A549 (cell line): ENCODE results near the gene HTR1E. TPM values are rescaled to one million over a fixed set of nuclear protein-coding genes. Genes with fewer than 3 reads are reported as not detected.
"Not testable (repeated sequence)": the region's sequence is repeated elsewhere in the genome, so short reads cannot be mapped to it uniquely, and the experiment has no call there.

Source experiments
- ATAC-seq, 2 experiments: fragments of 200-7000 bp in 1 of 2; fragments of >200 bp in 1 of 2; cut with Nextera tagmentation in 1 of 2; cut with Tn5 transposase in 1 of 2; 3 replicates each; pipeline versions ENCODE4 v1.8.0 to v1.9.1; 2018 to 2020; ENCODE audit warnings: mild to moderate bottlenecking in 1 of 2, moderate library complexity in 1 of 2
- CTCF ChIA-PET: fragments of 300-600 bp; sonication (Branson Sonifier 250); formaldehyde crosslinking; extraction: SDS; loops from one replicate; lab custom pipeline; 2021; ENCODE audit warnings: antibody characterized with exemption, inconsistent platforms; lab: Yijun Ruan, JAX
- POLR2A ChIA-PET: fragments of 350-600 bp; formaldehyde crosslinking; extraction: SDS; loops from one replicate; lab custom pipeline; 2021; ENCODE audit warnings: antibody characterized with exemption, inconsistent platforms; lab: Yijun Ruan, JAX
- DNase-seq, 2 experiments: peaks; one replicate each; pipeline versions ENCODE4 v3.0.0 to v3.0.0-alpha.2; 2011 to 2016; ENCODE audit warnings: low read depth in 1 of 2, low spot score in 1 of 2
- FAIRE-seq: peaks from 2 replicates; lab custom pipeline; 2011; peaks lifted over from hg19 to GRCh38; lab: Jason Lieb, UNC
- H3K27ac ChIP-seq, 2 experiments: fragments of >200 bp; sonication (Bioruptor Twin); formaldehyde crosslinking; 3 replicates each; pipeline ENCODE4 v1.5.1; 2016 to 2017
- H3K4me1 ChIP-seq: fragments of >200 bp; sonication (Bioruptor Twin); formaldehyde crosslinking; 3 replicates; pipeline ENCODE4 v1.6.1; 2016
- H3K4me2 ChIP-seq: fragments of >200 bp; sonication (Bioruptor Twin); formaldehyde crosslinking; 3 replicates; pipeline ENCODE4 v1.6.1; 2016
- H3K4me3 ChIP-seq: fragments of >200 bp; sonication (Bioruptor Twin); formaldehyde crosslinking; 3 replicates; pipeline ENCODE4 v1.5.1; 2016
- H3K9me3 ChIP-seq: fragments of >200 bp; sonication (Bioruptor Twin); formaldehyde crosslinking; 3 replicates; pipeline ENCODE4 v1.6.1; 2016
- ATOH8 ChIP-seq: fragments of 250-450 bp; sonication (Bioruptor Pico); IDR thresholded peaks from 2 replicates; pipeline ENCODE4 v1.5.0; 2020; ENCODE audit warnings: low read depth, mild to moderate bottlenecking, moderate library complexity
- CBX8 ChIP-seq: fragments of 200-600 bp; sonication (generic); IDR thresholded peaks from 2 replicates; pipeline ENCODE4 v1.6.1; 2016
- EHMT2 ChIP-seq: fragments of 200-600 bp; sonication (generic); IDR thresholded peaks from 2 replicates; pipeline ENCODE4 v1.6.1; 2016; ENCODE audit warnings: antibody characterized with exemption, low read depth, mild to moderate bottlenecking, moderate library complexity
- EP300 ChIP-seq, 2 experiments: fragments of >200 bp; sonication (Bioruptor Twin); formaldehyde crosslinking; IDR thresholded peaks; 2 replicates in 1 of 2; 3 replicates in 1 of 2; pipeline ENCODE4 v1.6.1; 2016 to 2017
- GATA3 ChIP-seq: IDR thresholded peaks from 2 replicates; pipeline ENCODE4 v1.6.1; 2012; ENCODE audit warnings: borderline replicate concordance
- HEYL ChIP-seq: fragments of 250-450 bp; sonication (Bioruptor Pico); IDR thresholded peaks from 2 replicates; pipeline ENCODE4 v1.8.0; 2021; ENCODE audit warnings: mild to moderate bottlenecking, moderate library complexity
- HOXA7 ChIP-seq: fragments of 250-450 bp; sonication (Bioruptor Pico); IDR thresholded peaks from 2 replicates; pipeline ENCODE4 v1.5.0; 2020; ENCODE audit warnings: mild to moderate bottlenecking, moderate library complexity
- HOXB13 ChIP-seq: fragments of 250-450 bp; sonication (Bioruptor Pico); IDR thresholded peaks from 2 replicates; pipeline ENCODE4 v1.5.0; 2020; ENCODE audit warnings: low read depth, mild to moderate bottlenecking, moderate library complexity
- MAFK ChIP-seq: fragments of 450-650 bp; IDR thresholded peaks from 2 replicates; pipeline ENCODE4 v1.6.1; 2014; ENCODE audit not compliant: partially characterized antibody
- NPAS2 ChIP-seq: fragments of 250-450 bp; sonication (Bioruptor Pico); IDR thresholded peaks from 2 replicates; pipeline ENCODE4 v1.8.0; 2022; ENCODE audit warnings: mild to moderate bottlenecking, moderate library complexity, borderline replicate concordance
- NR3C1 ChIP-seq: fragments of >200 bp; sonication (Bioruptor Twin); formaldehyde crosslinking; IDR thresholded peaks from 3 replicates; pipeline ENCODE4 v1.6.1; 2017
- POLR2A ChIP-seq: IDR thresholded peaks from 2 replicates; pipeline ENCODE4 v1.6.1; 2012; ENCODE audit warnings: mild to moderate bottlenecking, low read length
- RAD21 ChIP-seq, 2 experiments: fragments of >200 bp in 1 of 2; sonication (Bioruptor Twin) in 1 of 2; formaldehyde crosslinking in 1 of 2; IDR thresholded peaks in 1 of 2; conservative IDR thresholded peaks in 1 of 2; 2 replicates in 1 of 2; 3 replicates in 1 of 2; pipeline ENCODE4 v1.6.1; 2012 to 2018; ENCODE audit warnings: inconsistent platforms in 1 of 2
- RARB ChIP-seq: fragments of 250-450 bp; sonication (Bioruptor Pico); IDR thresholded peaks from 2 replicates; pipeline ENCODE4 v1.8.0; 2021; ENCODE audit warnings: mild to moderate bottlenecking, moderate library complexity
- RCOR1 ChIP-seq: fragments of 150-350 bp; IDR thresholded peaks from 2 replicates; pipeline ENCODE4 v1.6.1; 2014; ENCODE audit warnings: antibody characterized with exemption, low read length, low read depth
- REST ChIP-seq: fragments of 200-600 bp; sonication (generic); IDR thresholded peaks from 2 replicates; pipeline ENCODE4 v1.6.1; 2016; ENCODE audit warnings: antibody characterized with exemption, mild to moderate bottlenecking, moderate library complexity
- WGBS: methylation state at CpG from one replicate; pipeline ENCODE4 v1.1.6; 2017; ENCODE audit errors: missing lambda C conversion rate; 5-methylcytosine and 5-hydroxymethylcytosine counted together
- polyA plus RNA-seq, 4 experiments: library from polyadenylated mRNA; depleted of rRNA in 3 of 4; stranded (reverse); fragments of >200 nt; fragmentation: RNase III in 1 of 4; extraction: RNeasy Plus Mini Kit Qiagen cat#74134 plus additional on column Dnase treatment in 1 of 4; gene quantifications; 2 replicates in 3 of 4; 3 replicates in 1 of 4; pipeline ENCODE4 v1.2.3, GENCODE V29; 2011 to 2017

The HTR1E gene
- polyA plus RNA-seq, 2 of the 4 experiments (the other 2 are of a cell fraction): not detected

GRCh38 chr6:87001494-87001893, 64.2 kb downstream of the HTR1E start:
- FAIRE-seq: no peak
- no peaks in the 10 kb centered on the region for H3K4me1 ChIP-seq
- H3K9me3 ChIP-seq: no peaks in the 10 kb centered on the region
- no peak overlapping the region for H3K4me3 ChIP-seq
- POLR2A ChIA-PET: no interaction called here
- H3K27ac ChIP-seq: no peak overlapping the region
- CTCF ChIA-PET: no interaction called here
- no peak overlapping the region for H3K4me2 ChIP-seq
- no peak for TF ChIP-seq REST
- TF ChIP-seq NR3C1: no peak
- TF ChIP-seq ATOH8: no peak
- no peak for TF ChIP-seq HOXB13 (CRISPR knock-in tag)
- no peak for TF ChIP-seq HEYL (CRISPR knock-in tag)
- TF ChIP-seq CBX8: no peak
- TF ChIP-seq GATA3: no peak
- no peak for TF ChIP-seq RAD21 (conservative IDR thresholded peaks at IDR 0.05 in 1 of 2, IDR thresholded peaks at IDR 0.05 in 1 of 2)
- no peak for TF ChIP-seq NPAS2 (CRISPR knock-in tag)
- no peak for TF ChIP-seq RARB
- TF ChIP-seq EP300 (IDR thresholded peaks at IDR 0.05): no peak
- no peak for TF ChIP-seq RCOR1
- no peak for TF ChIP-seq EHMT2
- TF ChIP-seq HOXA7 (CRISPR knock-in tag): no peak
- no peak for TF ChIP-seq POLR2A
- no peak for ATAC-seq
- DNase-seq: no peak

- ATAC-seq, H3K27ac ChIP-seq, DNase-seq, CTCF ChIA-PET, H3K4me2 ChIP-seq, H3K4me1 ChIP-seq, POLR2A ChIA-PET, H3K4me3 ChIP-seq, H3K9me3 ChIP-seq, FAIRE-seq: not testable (repeated sequence)
- TF ChIP-seq MAFK: peak; percentile 86
- WGBS: 31% methylated on average over 4 of the region's 4 CpGs
These were observed 65.1 kb downstream of the HTR1E start for GRCh38 chr6:87002391-87002790.

GRCh38 chr6:87006541-87006940, 69.2 kb downstream of the HTR1E start:
- POLR2A ChIA-PET, FAIRE-seq: not testable (repeated sequence)

GRCh38 chr6:87009581-87009980, 72.3 kb downstream of the HTR1E start:
- FAIRE-seq, H3K27ac ChIP-seq, H3K9me3 ChIP-seq, H3K4me3 ChIP-seq, POLR2A ChIA-PET, DNase-seq, H3K4me2 ChIP-seq, CTCF ChIA-PET, H3K4me1 ChIP-seq, ATAC-seq: not testable (repeated sequence)
- WGBS: no CpG with 5 or more reads among the region's 34 CpGs

More at GRCh38 chr6:87006541-87006940, 69.2 kb downstream of the HTR1E start:
- not testable (repeated sequence) for ATAC-seq, H3K27ac ChIP-seq, DNase-seq, H3K4me2 ChIP-seq, H3K4me3 ChIP-seq, H3K9me3 ChIP-seq, H3K4me1 ChIP-seq
- CTCF ChIA-PET: interaction anchor here (0.6 kb wide), 1 partner anchor 51 kb away, joined by 3 read pairs; no protein-coding TSS in a partner anchor
- 4% methylated on average over 2 of the region's 2 CpGs for WGBS
